GM18499 (cell line): ENCODE data around the gene TEX36.
"Not testable (repeated sequence)": the region's sequence is repeated elsewhere in the genome, so short reads cannot be mapped to it uniquely, and the experiment has no call there.

Source experiments
- ATAC-seq: cut with Tn5 transposase; IDR thresholded peaks from one replicate; pipeline ENCODE4 v1.9.1; 2021; ENCODE audit warnings: moderate number of reproducible peaks; ENCODE audit not compliant: insufficient read depth, unreplicated experiment

The TEX36 gene

GRCh38 chr10:125637496-125637895 is 45.5 kb downstream of the TEX36 start:
- no peak for ATAC-seq

GRCh38 chr10:125634606-125635005 is 48.4 kb downstream of the TEX36 start:
- ATAC-seq: no peak

- no peak for ATAC-seq
Measured at GRCh38 chr10:125633517-125633999, 49.4 kb downstream of the TEX36 start.

- no peak for ATAC-seq
Measured at GRCh38 chr10:125631806-125632205, 51.2 kb downstream of the TEX36 start.

- ATAC-seq: no peak
Measured at GRCh38 chr10:125629758-125630376, 53.1 kb downstream of the TEX36 start.

GRCh38 chr10:125628104-125629049 is 54.6 kb downstream of the TEX36 start:
- no peak for ATAC-seq

GRCh38 chr10:125627646-125628045 is 55.3 kb downstream of the TEX36 start:
- ATAC-seq: no peak

GRCh38 chr10:125626671-125627070 is 56.3 kb downstream of the TEX36 start:
- no peak for ATAC-seq

- ATAC-seq: no peak
Measured at GRCh38 chr10:125625586-125625985, 57.4 kb downstream of the TEX36 start.

- no peak for ATAC-seq
Measured at GRCh38 chr10:125624800-125625199, 58.2 kb downstream of the TEX36 start.

GRCh38 chr10:125621052-125621451 is 61.9 kb downstream of the TEX36 start:
- ATAC-seq: no peak

GRCh38 chr10:125620401-125620800 is 62.6 kb downstream of the TEX36 start:
- ATAC-seq: no peak

- not testable (repeated sequence) for ATAC-seq
Measured at GRCh38 chr10:125613062-125613461, 69.9 kb downstream of the TEX36 start.

GRCh38 chr10:125611756-125612155 is 71.2 kb downstream of the TEX36 start:
- ATAC-seq: no peak

- no peak for ATAC-seq
Measured at GRCh38 chr10:125611216-125611615, 71.7 kb downstream of the TEX36 start.

- ATAC-seq: no peak
Measured at GRCh38 chr10:125609859-125610258, 73.1 kb downstream of the TEX36 start.

- no peak for ATAC-seq
Measured at GRCh38 chr10:125608474-125608873, 74.5 kb downstream of the TEX36 start.

GRCh38 chr10:125607689-125608290 is 75.2 kb downstream of the TEX36 start:
- ATAC-seq: no peak

- ATAC-seq: no peak
Measured at GRCh38 chr10:125606414-125607010, 76.5 kb downstream of the TEX36 start.
